Hepatic stellate cell (primary cell): ENCODE measurements around the gene STK36.

Experiments used
- DNase-seq: peaks from one replicate; pipeline ENCODE4 v3.0.0; 2011; ENCODE audit warnings: low spot score

The STK36 gene

DNA sequence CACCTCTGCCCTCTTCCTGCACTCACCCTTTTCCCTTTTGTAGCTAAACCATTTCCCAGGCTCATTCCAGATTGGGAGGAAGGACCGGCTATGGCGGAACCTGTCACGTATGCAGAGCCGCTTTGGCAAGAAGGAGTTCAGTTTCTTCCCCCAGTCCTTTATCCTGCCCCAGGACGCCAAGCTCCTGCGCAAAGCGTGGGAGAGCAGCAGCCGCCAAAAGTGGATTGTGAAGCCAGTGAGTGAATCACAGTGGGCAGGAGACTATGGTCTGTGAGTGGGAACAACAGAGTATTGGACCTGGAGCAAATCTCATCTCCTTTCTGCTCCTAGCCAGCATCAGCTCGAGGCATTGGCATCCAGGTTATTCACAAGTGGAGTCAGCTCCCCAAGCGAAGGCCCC lies 75.1 kb downstream of the STK36 start:
- no peak for DNase-seq

DNA sequence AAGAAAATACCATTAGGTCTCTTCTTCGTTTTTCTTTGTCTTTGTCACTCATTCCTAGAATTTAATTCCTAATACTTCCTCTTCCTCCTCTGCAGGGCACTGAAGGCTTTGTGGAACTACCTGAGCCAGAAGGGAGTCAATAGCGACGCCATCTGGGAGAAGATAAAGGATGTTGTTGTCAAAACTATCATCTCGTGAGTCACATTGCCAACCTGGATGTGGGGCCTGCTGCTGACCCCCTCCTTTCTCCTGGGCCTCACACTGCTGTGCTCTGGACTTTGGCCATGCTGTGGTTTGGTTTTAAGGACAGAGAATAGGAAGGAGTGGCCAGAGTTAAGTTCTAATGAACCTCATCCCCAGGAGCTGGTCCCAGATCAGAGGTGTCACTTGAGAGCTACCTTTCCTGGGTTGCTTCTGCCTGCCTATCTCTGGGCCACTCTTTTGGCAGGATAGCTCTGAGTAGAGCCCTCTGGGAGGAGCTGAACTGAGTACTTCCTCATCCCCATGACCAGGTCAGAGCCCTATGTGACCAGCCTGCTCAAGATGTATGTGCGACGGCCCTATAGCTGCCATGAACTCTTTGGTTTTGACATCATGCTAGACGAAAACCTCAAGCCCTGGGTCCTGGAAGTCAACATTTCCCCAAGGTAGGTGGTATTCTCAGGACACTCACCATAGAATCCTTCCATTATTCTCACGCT lies 77.0 kb downstream of the STK36 start:
- no peak for DNase-seq
